NCI-H128 (cell line): ENCODE results near the gene CAND1.
"Not testable (repeated sequence)": the region's sequence is repeated elsewhere in the genome, so short reads cannot be mapped to it uniquely, and the experiment has no call there.

Experiments used
- DNase-seq: peaks from one replicate; lab custom pipeline; 2025; ENCODE audit not compliant: unreplicated experiment; lab: John Stamatoyannopoulos, UW

CAND1 gene

DNA sequence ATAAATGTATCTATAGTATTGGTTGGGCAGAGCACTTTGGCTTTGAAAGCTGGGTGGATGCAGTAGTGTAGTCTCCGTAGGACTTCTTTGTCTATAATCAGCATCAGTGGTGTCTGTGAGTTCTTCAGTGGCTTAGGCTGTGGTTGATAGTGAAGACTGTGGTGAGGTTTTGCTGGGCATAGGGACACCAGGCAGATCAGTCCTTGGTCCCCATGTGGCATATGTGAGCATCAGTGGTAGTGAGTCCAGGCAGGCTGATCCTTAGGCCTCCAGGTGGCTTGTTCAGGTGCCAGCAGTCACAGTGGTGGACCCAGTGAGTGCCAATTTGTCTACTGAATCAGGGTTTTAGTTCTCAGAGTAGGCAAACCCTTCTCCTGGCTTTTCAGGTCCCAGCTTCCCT is 70.4 kb downstream of the CAND1 start:
- DNase-seq: no peak

DNA sequence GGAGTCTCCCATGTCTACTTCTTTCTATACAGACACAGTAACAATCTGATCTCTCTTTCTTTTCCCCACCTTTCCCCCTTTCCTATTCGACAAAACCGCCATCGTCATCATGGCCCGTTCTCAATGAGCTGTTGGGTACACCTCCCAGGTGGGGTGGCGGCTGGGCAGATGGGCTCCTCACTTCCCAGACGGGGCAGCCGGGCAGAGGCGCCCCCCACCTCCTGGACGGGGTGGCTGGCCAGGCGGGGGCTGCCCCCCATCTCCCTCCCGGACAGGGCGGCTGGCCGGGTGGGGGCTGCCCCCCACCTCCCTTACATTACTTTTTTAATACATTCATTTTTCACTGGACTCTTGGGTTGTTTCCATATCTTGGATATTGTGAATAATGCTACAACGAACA is 71.9 kb downstream of the CAND1 start:
- DNase-seq: not testable (repeated sequence)

DNA sequence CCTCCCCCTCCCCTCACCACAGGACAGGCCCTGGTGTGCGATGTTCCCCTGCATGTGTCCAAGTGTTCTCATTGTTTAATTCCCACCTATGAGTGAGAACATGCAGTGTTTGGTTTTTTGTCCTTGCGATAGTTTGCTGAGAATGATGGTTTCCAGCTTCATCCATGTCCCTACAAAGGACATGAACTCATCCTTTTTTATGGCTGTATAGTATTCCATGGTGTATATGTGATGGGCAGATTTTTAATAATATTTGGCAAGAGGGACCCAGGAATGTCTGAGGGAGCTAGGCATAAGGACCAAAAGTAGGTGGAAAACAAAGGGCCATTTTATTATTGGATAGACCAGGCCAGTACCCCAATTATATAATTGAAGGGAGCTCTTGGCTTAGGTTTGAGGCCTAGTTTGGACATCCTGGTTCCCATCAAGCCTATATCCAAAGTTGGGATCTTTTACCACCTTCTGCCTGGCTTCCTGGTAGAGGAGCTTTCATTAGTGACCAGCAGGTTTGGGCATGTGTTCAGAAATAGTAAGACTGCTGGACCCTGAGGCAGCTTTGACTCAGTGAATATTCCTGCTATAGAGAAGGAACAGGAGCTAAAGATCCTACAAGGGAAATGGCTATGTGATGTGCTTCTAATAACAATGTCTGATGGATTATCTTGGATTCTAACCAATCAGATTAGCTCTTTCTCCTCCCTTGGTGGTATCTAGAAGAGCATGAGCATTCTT is 76.0 kb downstream of the CAND1 start:
- DNase-seq: no peak

DNA sequence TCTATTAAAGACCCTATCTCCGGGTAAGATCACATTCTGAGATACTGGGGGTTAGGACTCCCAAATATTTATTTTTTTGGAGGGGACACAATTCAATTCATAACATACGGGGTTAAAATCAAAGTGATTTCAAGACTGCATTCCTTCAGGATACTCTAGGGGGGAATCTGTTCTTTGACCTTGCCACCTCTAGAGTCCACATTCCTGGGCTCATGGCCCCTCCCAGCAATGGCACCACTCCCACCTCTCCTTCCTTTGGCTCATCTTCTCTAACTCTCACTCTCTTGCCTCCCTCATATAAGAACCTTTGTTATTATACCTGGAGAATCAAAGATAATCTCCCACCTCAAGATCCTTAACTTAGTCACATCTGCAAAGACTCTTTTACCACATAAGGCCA is 79.5 kb downstream of the CAND1 start:
- no peak for DNase-seq

DNA sequence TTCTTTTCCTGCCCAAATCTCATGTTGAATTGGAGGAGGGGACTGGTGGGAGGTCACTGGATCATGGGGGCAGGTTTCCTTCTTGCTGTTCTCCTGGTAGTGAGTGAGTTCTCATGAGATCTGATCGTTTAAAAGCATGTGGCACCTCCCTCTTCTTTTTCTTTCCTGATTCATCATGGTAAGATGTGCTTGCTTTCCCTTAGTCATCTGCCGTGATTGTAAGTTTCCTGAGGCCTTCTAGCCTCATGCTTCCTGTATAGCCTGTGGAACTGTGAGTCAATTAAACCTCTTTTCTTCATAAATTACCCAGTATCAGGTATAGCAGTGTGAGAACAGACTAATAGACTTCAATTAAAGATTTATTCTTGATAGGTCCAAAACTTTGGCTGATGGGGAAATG is 83.5 kb downstream of the CAND1 start:
- DNase-seq: no peak

DNA sequence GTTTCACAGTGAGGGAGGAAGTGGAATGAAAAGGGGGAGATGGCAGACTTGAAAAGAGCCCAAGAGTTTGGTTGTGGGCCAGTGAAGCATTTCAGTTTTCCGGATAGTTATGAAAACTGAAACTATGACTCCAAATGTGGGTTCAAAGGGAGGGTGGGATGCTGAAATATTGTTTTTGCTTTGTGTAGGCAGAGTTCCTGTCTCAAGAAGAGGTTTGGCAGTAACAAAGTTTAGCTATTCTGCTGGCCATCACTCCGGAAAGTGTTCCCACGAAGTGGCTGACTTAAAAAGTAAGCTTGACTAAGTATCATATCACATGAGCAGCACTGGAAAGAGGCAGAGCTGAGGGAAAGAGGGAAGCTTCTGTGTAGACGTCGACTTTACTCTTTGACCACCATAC is 85.2 kb downstream of the CAND1 start:
- no peak for DNase-seq

DNA sequence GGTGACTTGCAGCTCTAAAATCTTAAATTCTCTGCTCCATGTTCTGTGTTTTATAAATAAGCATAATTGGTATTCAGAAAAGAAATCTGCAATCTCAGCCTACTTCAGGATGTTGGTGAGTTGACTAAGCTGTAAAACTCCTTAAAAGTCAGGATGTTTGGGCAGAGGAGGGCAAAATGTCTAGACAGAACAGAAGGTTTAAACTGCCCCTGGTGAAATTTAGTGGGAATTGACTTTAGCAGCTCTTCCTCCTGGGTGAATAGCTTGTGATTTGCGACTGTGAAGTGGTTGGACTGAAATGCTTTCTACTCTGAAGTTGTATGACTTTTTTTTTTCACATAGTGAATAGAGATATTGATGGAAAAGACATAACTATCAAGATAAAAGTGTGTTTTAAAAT is 85.8 kb downstream of the CAND1 start:
- DNase-seq: no peak

DNA sequence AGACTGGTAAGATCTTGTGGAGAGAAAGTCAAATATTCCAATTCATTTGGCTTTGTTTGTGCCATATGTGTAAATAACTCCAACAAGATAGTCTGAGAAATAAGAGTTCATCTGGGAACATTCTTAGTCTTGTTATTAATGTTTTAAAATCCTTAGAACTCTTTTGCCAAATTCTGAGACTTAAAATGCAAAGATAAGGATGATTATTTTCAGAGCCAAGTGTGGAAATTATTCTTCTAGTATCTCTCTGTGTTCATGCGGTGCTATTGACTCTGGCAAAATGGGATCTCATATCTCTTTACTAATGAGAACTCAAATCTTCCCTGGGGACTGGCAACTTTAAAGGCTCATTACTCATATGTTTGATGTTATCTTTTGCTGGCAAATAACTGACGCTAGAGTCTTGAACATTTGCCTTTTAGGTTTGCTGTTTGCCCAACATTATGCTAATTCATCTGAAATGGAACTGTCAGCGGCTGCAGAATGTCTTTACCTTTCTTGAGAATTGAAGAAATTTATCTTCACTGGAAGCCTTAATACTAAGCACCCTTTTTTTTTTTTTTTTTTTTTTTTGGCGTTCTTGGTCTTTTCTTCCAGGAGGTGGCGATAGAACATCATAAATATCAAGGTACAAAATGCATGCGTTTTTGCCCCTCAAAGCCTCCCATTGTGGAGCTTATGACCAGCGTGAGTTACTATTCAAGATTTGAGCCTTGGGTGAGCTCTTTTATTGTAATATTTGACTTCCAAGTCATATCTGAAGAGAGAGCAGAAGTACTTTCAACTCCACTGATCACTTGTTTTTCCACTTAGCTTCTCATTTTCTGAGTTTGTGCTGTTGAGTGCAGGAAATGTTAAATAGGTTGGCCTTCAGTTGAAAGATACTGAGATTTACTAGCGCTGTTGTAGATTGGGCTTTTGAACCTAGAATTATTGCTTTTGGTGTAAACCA is 86.5 kb downstream of the CAND1 start:
- DNase-seq: peak; percentile 60

DNA sequence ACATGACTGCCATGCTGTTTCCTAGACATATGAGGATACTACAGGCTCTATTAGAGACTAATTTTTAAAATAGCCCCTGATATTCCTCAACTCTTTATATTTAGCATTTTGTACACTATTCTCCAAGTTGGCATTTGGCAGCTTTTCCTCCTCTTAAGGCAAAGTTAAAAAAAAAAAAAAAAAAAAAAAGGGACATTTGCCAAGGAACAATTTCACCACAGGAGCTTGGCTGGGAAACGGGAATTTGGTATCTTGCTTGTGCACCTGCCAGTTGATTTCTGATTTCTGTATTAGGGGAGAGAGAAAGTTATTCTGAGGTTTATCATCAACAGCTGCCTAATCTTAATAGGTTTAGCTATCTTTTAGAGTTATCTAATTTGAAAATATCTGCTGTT is 87.2 kb downstream of the CAND1 start:
- no peak for DNase-seq

DNA sequence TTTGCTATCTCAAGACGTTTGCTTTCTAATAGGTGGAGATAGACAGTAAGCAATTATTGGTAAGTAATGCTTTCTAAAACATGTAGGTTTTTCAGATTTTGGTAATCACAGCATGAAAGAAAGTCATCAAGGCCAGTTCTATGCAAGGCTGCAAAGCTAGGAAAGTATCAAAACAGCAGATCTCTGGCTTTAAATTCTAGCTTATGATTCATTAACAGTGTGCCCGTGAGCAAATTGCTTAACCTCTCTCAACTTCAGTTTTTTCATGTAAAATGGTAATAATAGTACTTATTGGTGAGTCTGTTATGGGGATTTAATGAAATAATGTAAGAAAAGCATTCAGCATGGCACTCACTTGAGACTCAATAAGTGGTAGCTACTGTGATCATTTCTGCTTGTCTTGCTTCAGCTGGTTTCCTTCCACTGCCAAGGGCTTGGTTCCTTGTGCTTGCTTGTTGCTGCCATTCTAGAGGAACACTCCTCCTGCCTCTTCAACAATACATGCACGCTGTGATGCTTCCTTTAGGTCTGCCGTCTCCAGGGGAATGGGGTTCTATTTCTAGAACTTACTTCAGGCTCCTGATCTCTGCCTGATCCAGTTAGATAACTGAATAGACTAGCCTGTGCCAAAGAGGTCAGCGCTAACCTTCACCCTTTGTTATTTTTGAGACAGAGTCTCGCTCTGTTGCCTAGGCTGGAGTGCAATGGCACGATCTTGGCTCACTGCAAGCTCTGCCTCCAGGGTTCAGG is 88.4 kb downstream of the CAND1 start:
- DNase-seq: no peak

DNA sequence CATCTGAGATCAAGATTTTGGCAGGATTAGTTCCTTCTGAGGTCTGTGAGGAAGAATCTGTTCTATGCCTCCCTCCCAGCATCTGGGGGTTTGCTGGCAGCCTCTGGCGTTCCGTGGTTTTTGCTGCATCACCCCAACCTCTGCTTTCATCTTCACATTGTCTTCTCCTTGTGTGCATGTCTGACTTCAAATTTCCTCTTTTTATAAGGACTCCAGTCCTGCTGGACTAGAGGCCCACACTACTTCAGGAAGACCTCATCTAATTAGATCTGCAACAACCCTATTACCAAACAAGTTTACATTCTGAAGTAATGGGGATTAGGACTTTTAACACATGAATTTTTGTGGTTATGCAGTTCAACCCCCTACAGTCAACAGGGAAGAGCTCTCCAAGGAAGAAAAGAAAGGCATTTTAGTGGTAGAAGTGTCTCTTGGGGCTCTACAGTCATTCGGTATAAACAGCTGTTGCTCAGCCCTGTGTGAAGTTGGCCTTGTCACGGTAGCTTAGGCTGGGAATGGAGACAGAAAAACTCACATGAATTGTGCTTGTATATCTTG is 89.7 kb downstream of the CAND1 start:
- no peak for DNase-seq

DNA sequence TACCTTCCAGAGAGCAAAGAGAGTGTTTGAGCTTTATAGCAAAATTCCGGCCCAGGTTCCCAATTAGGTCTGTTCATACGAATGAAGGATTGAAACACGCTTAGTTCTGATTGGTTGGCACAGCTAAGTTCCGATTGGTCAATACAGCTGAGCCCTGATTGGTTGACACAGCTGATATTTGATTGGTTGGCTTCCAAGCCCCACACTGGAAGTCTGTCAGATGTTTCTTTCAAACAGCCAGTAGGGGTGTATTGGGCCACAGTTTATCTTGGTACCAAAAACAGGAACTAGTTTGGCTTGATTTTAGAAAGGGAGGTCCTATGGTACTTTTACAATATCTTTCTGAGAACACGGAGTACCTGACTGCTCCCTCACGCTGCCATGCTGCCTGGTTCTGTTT is 93.4 kb downstream of the CAND1 start:
- DNase-seq: no peak

DNA sequence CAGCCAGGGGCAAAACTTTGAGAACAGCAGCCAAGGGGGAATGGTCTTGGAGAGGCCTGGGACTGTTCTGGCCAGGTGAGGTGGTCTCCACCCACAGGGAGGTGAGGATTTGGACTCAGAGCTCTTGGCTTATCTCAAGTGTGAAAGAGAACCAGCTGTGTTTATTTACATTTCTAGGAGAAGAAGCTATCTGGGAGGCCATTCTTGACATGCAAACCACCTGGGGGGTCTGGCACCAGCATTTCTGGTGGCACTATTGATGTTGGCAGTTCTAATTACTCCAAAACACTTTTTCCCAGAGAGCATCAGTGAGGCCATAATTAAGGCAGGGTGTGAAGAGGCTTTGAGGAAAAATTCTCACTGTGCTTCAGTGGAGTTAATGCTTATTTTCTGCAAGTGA is 95.1 kb downstream of the CAND1 start:
- no peak for DNase-seq

DNA sequence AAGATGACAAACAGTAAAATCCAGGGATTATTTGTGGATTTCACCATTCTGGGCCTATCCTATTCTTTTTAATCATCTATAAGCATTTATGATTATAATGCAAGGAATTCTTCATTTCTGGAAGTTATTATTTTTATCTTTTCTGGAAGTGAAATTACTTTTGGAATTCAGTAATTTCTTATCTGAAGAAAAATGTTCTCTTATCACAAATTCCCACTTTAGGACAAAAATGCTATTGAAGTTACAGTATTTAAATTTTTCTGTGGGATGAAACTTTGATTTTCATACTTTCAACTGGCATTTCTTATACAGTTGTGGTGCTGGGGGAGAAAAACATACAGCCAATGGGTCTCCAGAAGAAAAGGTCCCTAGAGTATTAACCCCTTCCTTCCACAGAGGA is 96.0 kb downstream of the CAND1 start:
- DNase-seq: no peak

DNA sequence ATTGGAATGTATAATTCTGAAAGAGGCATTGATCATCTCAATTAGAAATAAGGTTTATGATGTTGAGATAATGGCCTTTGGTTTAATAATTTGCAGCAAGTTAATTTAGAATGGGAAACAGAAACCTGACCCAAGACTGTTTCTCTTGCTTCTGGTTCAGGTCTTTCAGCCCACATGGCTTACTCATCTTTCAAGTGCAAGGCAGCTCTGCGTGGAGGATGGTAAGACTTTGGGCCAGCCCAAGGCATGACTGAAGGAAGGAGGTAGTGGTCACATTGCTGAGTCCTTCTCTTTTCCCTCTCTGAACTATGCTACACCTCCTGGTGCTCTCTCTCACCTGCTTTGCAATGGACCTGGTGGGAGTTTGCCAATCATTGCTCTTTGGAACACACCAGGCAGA is 98.7 kb downstream of the CAND1 start:
- no peak for DNase-seq
